ENCODE measurements around the gene PLCD4.

DNA sequence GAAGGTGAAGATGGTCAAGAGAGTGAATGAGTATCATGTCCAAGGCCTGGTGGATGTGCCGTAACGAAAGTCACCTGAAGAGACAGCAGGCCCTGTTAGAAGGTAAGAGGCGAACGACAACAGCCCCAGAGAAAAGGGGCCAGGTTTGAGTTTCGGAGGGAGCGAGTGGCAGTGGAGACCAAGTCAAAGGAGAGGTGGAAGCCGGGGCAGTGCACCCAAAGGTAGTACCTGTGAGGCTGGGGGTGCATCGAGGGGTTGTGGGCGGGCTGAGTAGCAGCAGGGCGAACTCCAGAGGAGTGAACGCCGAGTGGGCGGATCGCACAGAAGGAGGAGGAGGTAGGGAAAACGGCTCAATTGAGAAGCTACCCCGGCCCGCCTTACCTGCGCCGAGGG lies 39.9 kb upstream of the PLCD4 start:
- TF ChIP-seq EZH2 (IDR thresholded peaks at IDR 0.05; ENCODE audit: insufficient read depth, poor library complexity, severe bottlenecking) (no peak), EZH2phosphoT487 (IDR thresholded peaks at IDR 0.05; ENCODE audit: insufficient read depth, low read depth) (no peak)

All from GM23248 (cell line).